NCI-H748 treated with DMSO at 0.1 percent for 48 hours (cell line): ENCODE measurements around the gene DCAF10.
"Not testable (repeated sequence)": the region's sequence is repeated elsewhere in the genome, so short reads cannot be mapped to it uniquely, and the experiment has no call there.

Experiments used
- DNase-seq: peaks from one replicate; lab custom pipeline; 2025; lab: John Stamatoyannopoulos, UW

DCAF10 gene

GRCh38 chr9:37800631-37801286 lies at the start of gene DCAF10:
Gene DCAF10, plus strand, starts transcription at chr9:37800797. Its CDS starts 70 bp downstream, at chr9:37800867.
- peak; percentile 62 for DNase-seq

- DNase-seq = no peak
Measured at GRCh38 chr9:37751186-37751585, 49.4 kb upstream of the DCAF10 start.

- not testable (repeated sequence) for DNase-seq
Measured at GRCh38 chr9:37751704-37752103, 48.9 kb upstream of the DCAF10 start.

GRCh38 chr9:37752112-37752511 lies 48.5 kb upstream of the DCAF10 start:
- not testable (repeated sequence) for DNase-seq

- no peak for DNase-seq
Measured at GRCh38 chr9:37752642-37753488, 47.7 kb upstream of the DCAF10 start.

- DNase-seq = peak; percentile 48
Measured at GRCh38 chr9:37753489-37754190, 47.0 kb upstream of the DCAF10 start, which contains the start of gene TRMT10B. Gene TRMT10B, plus strand, starts transcription at chr9:37753805. Its CDS starts 8,127 bp downstream, at chr9:37761932.

- DNase-seq = no peak
Measured at GRCh38 chr9:37758747-37759146, 41.9 kb upstream of the DCAF10 start.

- no peak for DNase-seq
Measured at GRCh38 chr9:37760416-37761161, 40.0 kb upstream of the DCAF10 start.

- DNase-seq = no peak
Measured at GRCh38 chr9:37761511-37761910, 39.1 kb upstream of the DCAF10 start.

- DNase-seq = not testable (repeated sequence)
Measured at GRCh38 chr9:37765263-37765662, 35.3 kb upstream of the DCAF10 start.

GRCh38 chr9:37769306-37769705 lies 31.3 kb upstream of the DCAF10 start:
- DNase-seq = no peak

GRCh38 chr9:37769995-37770394 lies 30.6 kb upstream of the DCAF10 start:
- no peak for DNase-seq

- no peak for DNase-seq
Measured at GRCh38 chr9:37775216-37775919, 25.2 kb upstream of the DCAF10 start.

- no peak for DNase-seq
Measured at GRCh38 chr9:37776328-37776727, 24.3 kb upstream of the DCAF10 start.

GRCh38 chr9:37778534-37778933 lies 22.1 kb upstream of the DCAF10 start:
- DNase-seq = no peak

GRCh38 chr9:37784291-37784615 lies 16.3 kb upstream of the DCAF10 start:
- no peak for DNase-seq

GRCh38 chr9:37784616-37785483 lies 15.7 kb upstream of the DCAF10 start, which contains the start of gene EXOSC3:
Gene EXOSC3, minus strand, starts transcription at chr9:37785064. Its CDS starts 20 bp downstream, at chr9:37785044.
- DNase-seq = peak; percentile 63

GRCh38 chr9:37787059-37787458 lies 13.5 kb upstream of the DCAF10 start:
- DNase-seq = no peak

- no peak for DNase-seq
Measured at GRCh38 chr9:37788332-37788731, 12.3 kb upstream of the DCAF10 start.

- no peak for DNase-seq
Measured at GRCh38 chr9:37790096-37790495, 10.5 kb upstream of the DCAF10 start.
